VCaP (cell line): ENCODE data around the gene KRI1.

Experiments
- H3K27ac ChIP-seq: fragments of 450-650 bp; 2 replicates; pipeline ENCODE4 v1.5.1; 2017
- CTCF ChIP-seq: fragments of 450-650 bp; conservative IDR thresholded peaks from 2 replicates; pipeline ENCODE4 v1.5.1; 2017; ENCODE audit warnings: mild to moderate bottlenecking, moderate library complexity

Gene KRI1

GRCh38 chr19:10560154-10560553 is 5.7 kb downstream of the KRI1 start:
- no peak overlapping the region for H3K27ac ChIP-seq
- TF ChIP-seq CTCF, result no peak

DNA sequence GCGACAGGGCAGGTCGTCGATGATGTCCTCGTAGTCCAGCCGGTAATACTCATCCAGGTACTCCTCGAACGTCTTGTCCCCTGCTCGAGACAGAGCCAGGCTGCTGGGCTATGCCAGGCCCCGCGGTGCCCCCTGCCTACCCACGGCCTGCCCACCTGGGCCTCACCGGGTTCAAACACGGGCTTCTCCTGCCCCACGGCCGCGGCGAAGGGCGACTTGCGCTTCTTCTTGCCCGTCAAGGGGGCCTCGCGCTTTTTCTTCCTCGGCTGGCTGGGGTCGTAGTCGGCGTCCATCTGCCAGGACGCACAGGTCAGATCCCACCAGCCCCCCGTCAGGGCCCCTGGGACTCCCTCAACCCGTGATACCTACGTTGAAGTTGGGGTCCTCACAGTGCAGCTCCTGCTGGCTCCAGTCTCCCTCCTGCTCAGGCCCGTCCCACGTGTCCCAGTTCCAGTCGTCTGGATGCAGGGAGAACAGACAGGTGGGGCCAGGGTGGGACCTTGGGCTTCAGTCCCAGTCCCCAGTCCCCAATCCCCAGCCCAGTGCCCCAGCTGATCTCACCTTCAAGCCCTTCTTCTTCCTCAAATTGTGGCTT is 8.1 kb downstream of the KRI1 start:
- TF ChIP-seq CTCF, result no peak
- no peak overlapping the region for H3K27ac ChIP-seq

- no peak for TF ChIP-seq CTCF
- no peak overlapping the region for H3K27ac ChIP-seq
Measured at GRCh38 chr19:10555610-10555973, 10.2 kb downstream of the KRI1 start.

- no peak for TF ChIP-seq CTCF
- no peak overlapping the region for H3K27ac ChIP-seq
Measured at GRCh38 chr19:10554760-10555609, 10.8 kb downstream of the KRI1 start.

- no peak for TF ChIP-seq CTCF
- no peak overlapping the region for H3K27ac ChIP-seq
Measured at GRCh38 chr19:10553943-10554381, 11.8 kb downstream of the KRI1 start.

DNA sequence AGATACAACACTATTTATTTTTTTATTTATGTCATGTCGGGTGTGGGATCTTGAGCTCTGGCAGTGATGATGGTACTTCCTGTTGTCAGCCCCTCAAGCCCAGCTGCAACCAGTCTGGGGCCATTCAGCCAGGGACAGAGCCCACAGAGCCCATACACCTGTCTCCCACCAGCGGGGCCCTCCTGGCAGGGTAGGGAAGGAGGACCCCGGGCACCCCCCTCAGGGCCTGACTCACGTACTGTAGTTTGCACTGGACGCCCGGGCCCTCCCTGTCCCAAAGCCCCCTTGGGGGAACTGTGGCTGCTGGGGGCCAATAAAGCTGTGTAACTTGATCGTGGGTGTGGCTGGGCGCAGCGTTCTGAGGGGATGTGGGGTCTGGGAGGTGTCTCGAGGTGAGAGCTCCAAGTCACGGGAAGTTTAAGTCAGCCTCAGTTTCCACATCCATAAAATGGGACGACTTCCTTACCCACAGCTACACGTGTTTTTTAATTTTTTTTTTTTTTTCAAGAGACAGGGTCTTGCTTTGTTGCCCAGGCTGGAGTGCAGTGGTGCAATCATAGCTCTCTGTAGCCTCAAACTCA is 12.6 kb downstream of the KRI1 start:
- no peak overlapping the region for H3K27ac ChIP-seq
- no peak for TF ChIP-seq CTCF

- no peak for TF ChIP-seq CTCF
- no peak overlapping the region for H3K27ac ChIP-seq
Measured at GRCh38 chr19:10552510-10553053, 13.2 kb downstream of the KRI1 start.
